K562 (cell line): ENCODE measurements around the gene CHAT. TPM values are rescaled to one million over a fixed set of nuclear protein-coding genes. Genes with fewer than 3 reads are reported as not detected.

ENCODE experiments used
- ATAC-seq: fragments of 200-7000 bp; cut with Tn5 transposase; 3 replicates; pipeline ENCODE4 v1.9.1; 2020; ENCODE audit warnings: moderate library complexity
- BruUV-seq: library from RNA; stranded (reverse); fragments of 400-500 nt; replicated peaks from 2 replicates; lab custom pipeline; 2021; lab: Mats Ljungman, UMichigan
- CTCF ChIA-PET: fragments of 300-600 bp; formaldehyde crosslinking; extraction: SDS; loops from one replicate; lab custom pipeline; 2021; ENCODE audit warnings: low intra/inter-chr PET ratio; lab: Yijun Ruan, JAX
- POLR2A ChIA-PET: fragments of 300-600, 350-650 bp; sonication (Branson Sonifier 250); formaldehyde crosslinking; extraction: SDS; loops from one replicate; lab custom pipeline; 2021; ENCODE audit warnings: antibody characterized with exemption, inconsistent platforms; lab: Yijun Ruan, JAX
- DNase-seq, 4 experiments: peaks; one replicate each; pipeline versions ENCODE4 v3.0.0 to v3.0.0-alpha.2; 2011 to 2018; ENCODE audit warnings: low spot score in 3 of 4, mixed read lengths in 3 of 4; ENCODE audit errors: extremely low read depth in 1 of 4
- FAIRE-seq: peaks from 2 replicates; lab custom pipeline; 2011; peaks lifted over from hg19 to GRCh38; lab: Jason Lieb, UNC
- H2AFZ ChIP-seq: 2 replicates; pipeline ENCODE4 v1.6.0; 2011; ENCODE audit warnings: low read depth, low read length, control low read depth, inconsistent platforms
- H3K27ac ChIP-seq: fragments of 200-600 bp; 3 replicates; pipeline ENCODE4 v1.8.0; 2011; ENCODE audit warnings: low read depth, mild to moderate bottlenecking, control low read depth, inconsistent platforms, low read length, moderate library complexity, mixed read lengths; ENCODE audit errors: extremely low read depth
- H3K27me3 ChIP-seq, 2 experiments: fragments of 300-600 bp in 1 of 2; 2 replicates in 1 of 2; 3 replicates in 1 of 2; pipeline versions ENCODE4 v1.6.0 to v1.8.0; 2011; ENCODE audit warnings: inconsistent platforms in 2 of 2, low read length in 2 of 2, mild to moderate bottlenecking in 1 of 2, mixed read lengths in 1 of 2, moderate library complexity in 1 of 2; ENCODE audit not compliant: control insufficient read depth in 2 of 2, insufficient read depth in 2 of 2
- H3K36me3 ChIP-seq: fragments of 300-600 bp; 3 replicates; pipeline ENCODE4 v1.8.0; 2011; ENCODE audit warnings: mild to moderate bottlenecking, low read length, inconsistent platforms; ENCODE audit not compliant: control insufficient read depth, insufficient read depth
- H3K4me1 ChIP-seq, 2 experiments: fragments of 200-600 bp in 1 of 2; replicated peaks in 1 of 2; 2 replicates in 1 of 2; 3 replicates in 1 of 2; pipeline versions ENCODE4 v1.5.1 to v1.8.0; 2011; ENCODE audit warnings: inconsistent platforms in 2 of 2, low read length in 2 of 2, mild to moderate bottlenecking in 1 of 2, mixed read lengths in 1 of 2, moderate library complexity in 1 of 2; ENCODE audit not compliant: control insufficient read depth in 2 of 2, insufficient read depth in 2 of 2
- H3K4me2 ChIP-seq: 2 replicates; pipeline ENCODE4 v1.6.1; 2011; ENCODE audit warnings: low read length, control low read depth, inconsistent platforms, mixed read lengths; ENCODE audit not compliant: insufficient read depth
- H3K4me3 ChIP-seq: fragments of 200-600 bp; sonication (generic), shearing (Covaris generic); 2 replicates; pipeline ENCODE4 v1.5.1; 2016; ENCODE audit warnings: control low read depth, inconsistent platforms
- H3K79me2 ChIP-seq: fragments of 200-600 bp; 3 replicates; pipeline ENCODE4 v1.8.0; 2011; ENCODE audit warnings: low read length, inconsistent platforms; ENCODE audit not compliant: control insufficient read depth, insufficient read depth
- H3K9ac ChIP-seq, 2 experiments: 2 replicates each; pipeline versions ENCODE4 v1.6.0 to v1.6.1; 2011; ENCODE audit warnings: low read depth in 2 of 2, low read length in 2 of 2, control low read depth in 1 of 2, inconsistent platforms in 1 of 2, mild to moderate bottlenecking in 1 of 2, mixed read lengths in 1 of 2; ENCODE audit not compliant: insufficient read depth in 1 of 2
- H3K9me1 ChIP-seq: one replicate; pipeline ENCODE4 v1.6.0; 2011; ENCODE audit warnings: inconsistent platforms, mild to moderate bottlenecking, low read length, moderate library complexity; ENCODE audit not compliant: control insufficient read depth, insufficient read depth
- H3K9me3 ChIP-seq: replicated peaks from 2 replicates; pipeline ENCODE4 v1.5.1; 2011; ENCODE audit warnings: low read depth, low read length, inconsistent platforms; ENCODE audit not compliant: control insufficient read depth, insufficient read depth
- H4K20me1 ChIP-seq: replicated peaks from 2 replicates; pipeline ENCODE4 v1.6.1; 2011; ENCODE audit warnings: low read length, inconsistent platforms, mixed read lengths; ENCODE audit not compliant: control insufficient read depth, insufficient read depth
- CBX1 ChIP-seq: sonication (generic); IDR thresholded peaks from 2 replicates; pipeline ENCODE4 v1.6.1; 2016; ENCODE audit warnings: antibody characterized with exemption, low read depth, mild to moderate bottlenecking
- ELK3 ChIP-seq: fragments of 450-650 bp; formaldehyde crosslinking; IDR thresholded peaks from 2 replicates; pipeline ENCODE4 v1.4.0; 2020; ENCODE audit warnings: mild to moderate bottlenecking
- FOSL1 ChIP-seq: fragments of 200-800 bp; sonication (Bioruptor generic); conservative IDR thresholded peaks from 2 replicates; pipeline ENCODE4 v1.6.1; 2016; ENCODE audit warnings: missing genetic modification characterization, missing compliant biosample characterization
- NFYB ChIP-seq: IDR thresholded peaks from 2 replicates; pipeline ENCODE4 v1.6.1; 2011; ENCODE audit warnings: mild to moderate bottlenecking, moderate library complexity; ENCODE audit not compliant: insufficient read length; ENCODE audit errors: extremely low read depth
- NR1H2 ChIP-seq: sonication (generic); formaldehyde crosslinking; IDR thresholded peaks from 2 replicates; pipeline ENCODE4 v1.4.0; 2020; ENCODE audit warnings: mild to moderate bottlenecking, missing genetic modification reagents
- POLR2AphosphoS2 ChIP-seq: IDR thresholded peaks from 2 replicates; pipeline ENCODE4 v1.6.1; 2012; ENCODE audit warnings: low read length, improper control_type of control experiment
- RREB1 ChIP-seq: fragments of 250-450 bp; sonication (Bioruptor Pico); IDR thresholded peaks from 2 replicates; pipeline ENCODE4 v1.4.0; 2020
- SMAD2 ChIP-seq: fragments of 150-350 bp; IDR thresholded peaks from 2 replicates; pipeline ENCODE4 v1.6.1; 2014; ENCODE audit warnings: low read depth, mild to moderate bottlenecking, low read length
- TAF7 ChIP-seq: fragments of 450-650 bp; IDR thresholded peaks from 2 replicates; pipeline ENCODE4 v1.6.1; 2016; ENCODE audit warnings: missing genetic modification characterization, missing compliant biosample characterization
- TFAP4 ChIP-seq: sonication (generic); formaldehyde crosslinking; IDR thresholded peaks from 2 replicates; pipeline ENCODE4 v1.8.0; 2022; ENCODE audit warnings: missing genetic modification reagents, mild to moderate bottlenecking, moderate library complexity, borderline replicate concordance
- VEZF1 ChIP-seq: fragments of 200-800 bp; sonication (Bioruptor generic); IDR thresholded peaks from 2 replicates; pipeline ENCODE4 v1.6.1; 2017; ENCODE audit warnings: missing genetic modification characterization, missing compliant biosample characterization
- XRCC4 ChIP-seq: IDR thresholded peaks from one replicate; pipeline ENCODE4 v1.6.1; 2011; ENCODE audit not compliant: insufficient read depth, insufficient read length; ENCODE audit errors: extremely low read depth
- WGBS: fragments of 100-300 bp; shearing (Covaris generic); methylation state at CpG from one replicate; pipeline ENCODE4 v1.1.6; 2016; ENCODE audit warnings: low coverage, mixed read lengths; ENCODE audit not compliant: insufficient coverage; ENCODE audit errors: missing lambda C conversion rate; 5-methylcytosine and 5-hydroxymethylcytosine counted together
- in situ Hi-C: fragments of 300-500 bp; cut with MboI; formaldehyde crosslinking; loops from 4 replicates; pipeline ENCODE4 v1.15.0; 2018; ENCODE audit warnings: inconsistent platforms, mixed read lengths
- intact Hi-C: fragments of 100-400 bp; cut with micrococcal nuclease; formaldehyde crosslinking; loops from 2 replicates; pipeline ENCODE4 v1.14.2; 2022
- polyA plus RNA-seq, 8 experiments: library from polyadenylated mRNA; depleted of rRNA in 4 of 8; stranded (reverse) in 5 of 8; unstranded in 3 of 8; fragments of >200 nt; fragmentation: Nextera tagmentation in 2 of 8; fragmentation: Illumina TruSeq in 1 of 8; extraction: Ambion mirVana in 2 of 8; extraction: Trizol in 1 of 8; gene quantifications; 2 replicates each; pipeline versions ENCODE4 v1.2.1 to v1.2.3, GENCODE V29; 2011 to 2014; ENCODE audit warnings: inconsistent platforms in 1 of 8, missing spikeins in 1 of 8
- total RNA-seq, 7 experiments: library from RNA; depleted of rRNA in 6 of 7; stranded (reverse); fragments of >200 nt in 6 of 7; fragmentation: Illumina TruSeq in 2 of 7; extraction: Trizol in 2 of 7; gene quantifications; 2 replicates each; pipeline versions ENCODE4 v1.2.1 to v1.2.3, GENCODE V29; 2011 to 2021; ENCODE audit warnings: low replicate concordance in 1 of 7

CHAT gene
- total and polyA plus RNA-seq, 9 of the 15 experiments (the other 6 are each of a cell fraction or from before 2014, with no cell fraction given) = not detected

GRCh38 chr10:49713266-49713665 is 99.4 kb downstream of the CHAT start:
- Histone ChIP-seq H3K9me1 (no peaks in the 10 kb centered on the region), H3K27me3 (peaks cover 3 to 22% of the 10 kb centered on the region in 2 experiments; a peak in 1 of 5 replicates), H3K4me2 (no peak overlapping the region), H4K20me1 (no peaks in the 10 kb centered on the region), H3K79me2 (no peaks in the 10 kb centered on the region), H3K4me3 (no peak overlapping the region), H3K36me3 (no peaks in the 10 kb centered on the region), H2AFZ (no peak overlapping the region), H3K27ac (no peak overlapping the region), H3K9me3 (no peaks in the 10 kb centered on the region; the same call in 1 of the 2 replicates), H3K4me1 (no peaks in the 10 kb centered on the region), H3K9ac (no peak overlapping the region)
- BruUV-seq = no TSS peak
- 0% methylated on average over 5 of the region's 5 CpGs for WGBS
- intact Hi-C loops = no loop called here
- DNase-seq = no peak
- POLR2A ChIA-PET = no interaction called here
- in situ Hi-C loops = no loop called here
- ATAC-seq = no peak
- CTCF ChIA-PET = no interaction called here
- no peak for FAIRE-seq
- no peak for TF ChIP-seq NFYB
- no peak for TF ChIP-seq TAF7 (tag)
- no peak for TF ChIP-seq TFAP4 (CRISPR knock-in tag)
- TF ChIP-seq ELK3 = no peak
- no peak for TF ChIP-seq CBX1
- TF ChIP-seq POLR2AphosphoS2 = no peak
- no peak for TF ChIP-seq VEZF1 (CRISPR knock-in tag)
- no peak for TF ChIP-seq FOSL1 (tag)
- no peak for TF ChIP-seq NR1H2
- TF ChIP-seq XRCC4 = no peak
- no peak for TF ChIP-seq SMAD2
- TF ChIP-seq RREB1 = no peak
